ENCODE measurements around the gene SYT7.

SYT7 gene

DNA sequence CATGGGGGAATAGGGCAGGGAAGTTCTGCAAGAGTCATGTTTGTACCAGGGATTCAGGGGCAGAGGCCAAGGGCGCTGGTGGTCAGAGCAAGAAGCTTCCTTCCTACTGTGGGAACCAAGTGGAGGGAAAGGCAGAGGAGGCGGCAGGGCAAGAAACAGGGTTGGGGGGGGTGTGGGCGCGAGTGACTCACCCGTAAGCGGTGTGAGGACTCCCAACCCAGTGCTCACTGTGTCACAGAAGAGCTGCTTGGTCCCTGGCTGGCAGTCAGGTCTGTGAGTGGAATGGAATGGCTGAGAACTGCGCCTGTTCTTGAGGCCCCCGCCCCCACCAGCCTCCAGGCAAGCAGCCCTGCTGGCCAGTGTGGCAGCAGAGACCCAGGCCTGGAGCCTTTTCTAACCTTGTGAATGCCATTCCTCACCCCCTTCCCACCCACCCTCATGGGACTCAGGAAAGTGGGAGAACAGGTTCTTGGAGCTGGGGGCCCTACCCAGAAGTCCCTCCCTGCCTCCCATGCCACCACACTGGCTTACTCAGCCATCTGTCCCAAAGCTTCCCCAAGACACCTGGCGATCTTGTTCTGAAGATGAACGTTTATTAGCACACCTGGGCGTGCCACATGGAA, 67.6 kb downstream of the SYT7 start:
- DNase-seq = no peak

- DNase-seq = no peak
These were observed 68.4 kb downstream of the SYT7 start for GRCh38 chr11:61512435-61512834.

DNA sequence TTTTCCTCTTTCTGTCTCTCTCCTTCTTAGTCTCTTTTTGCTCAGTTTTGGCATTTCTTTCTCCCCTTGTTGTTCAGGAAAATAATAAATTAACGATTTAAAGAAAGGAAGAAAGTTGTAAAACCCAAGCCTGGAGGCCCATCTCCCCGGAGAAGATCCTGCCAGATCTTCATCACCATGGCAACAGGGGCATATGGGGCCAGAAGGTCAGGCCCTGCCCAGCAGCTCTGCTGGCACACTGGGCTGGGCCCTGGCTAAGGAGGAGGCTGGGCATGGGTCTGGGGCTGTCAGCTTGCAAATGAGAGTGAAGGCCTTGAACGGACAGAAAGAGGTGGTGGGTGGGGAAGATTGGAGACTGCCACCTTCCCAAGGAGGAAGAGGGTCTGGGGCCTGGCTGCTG, 69.5 kb downstream of the SYT7 start:
- no peak for DNase-seq

DNA sequence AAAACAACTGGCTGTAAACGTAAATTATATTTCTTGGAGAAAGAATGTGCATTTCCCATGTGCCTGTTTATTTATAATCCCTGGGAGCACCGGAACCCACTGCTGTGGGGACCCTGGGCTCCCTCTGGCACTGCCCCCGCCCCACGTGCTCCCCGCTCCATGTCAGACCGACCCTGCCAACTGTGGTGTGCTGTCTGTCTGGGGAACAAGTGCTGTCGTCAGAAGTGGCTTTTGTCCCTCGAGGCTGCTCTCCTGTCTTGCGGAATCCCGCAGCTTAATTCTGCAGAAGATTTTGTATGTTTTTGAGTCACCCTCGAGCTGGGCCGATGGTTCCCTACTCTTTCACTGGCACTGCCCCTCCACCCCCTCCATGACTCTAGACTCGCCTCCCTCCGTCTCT, 69.9 kb downstream of the SYT7 start:
- DNase-seq = no peak

- DNase-seq = no peak
These were observed 70.5 kb downstream of the SYT7 start for GRCh38 chr11:61510166-61510919.

DNA sequence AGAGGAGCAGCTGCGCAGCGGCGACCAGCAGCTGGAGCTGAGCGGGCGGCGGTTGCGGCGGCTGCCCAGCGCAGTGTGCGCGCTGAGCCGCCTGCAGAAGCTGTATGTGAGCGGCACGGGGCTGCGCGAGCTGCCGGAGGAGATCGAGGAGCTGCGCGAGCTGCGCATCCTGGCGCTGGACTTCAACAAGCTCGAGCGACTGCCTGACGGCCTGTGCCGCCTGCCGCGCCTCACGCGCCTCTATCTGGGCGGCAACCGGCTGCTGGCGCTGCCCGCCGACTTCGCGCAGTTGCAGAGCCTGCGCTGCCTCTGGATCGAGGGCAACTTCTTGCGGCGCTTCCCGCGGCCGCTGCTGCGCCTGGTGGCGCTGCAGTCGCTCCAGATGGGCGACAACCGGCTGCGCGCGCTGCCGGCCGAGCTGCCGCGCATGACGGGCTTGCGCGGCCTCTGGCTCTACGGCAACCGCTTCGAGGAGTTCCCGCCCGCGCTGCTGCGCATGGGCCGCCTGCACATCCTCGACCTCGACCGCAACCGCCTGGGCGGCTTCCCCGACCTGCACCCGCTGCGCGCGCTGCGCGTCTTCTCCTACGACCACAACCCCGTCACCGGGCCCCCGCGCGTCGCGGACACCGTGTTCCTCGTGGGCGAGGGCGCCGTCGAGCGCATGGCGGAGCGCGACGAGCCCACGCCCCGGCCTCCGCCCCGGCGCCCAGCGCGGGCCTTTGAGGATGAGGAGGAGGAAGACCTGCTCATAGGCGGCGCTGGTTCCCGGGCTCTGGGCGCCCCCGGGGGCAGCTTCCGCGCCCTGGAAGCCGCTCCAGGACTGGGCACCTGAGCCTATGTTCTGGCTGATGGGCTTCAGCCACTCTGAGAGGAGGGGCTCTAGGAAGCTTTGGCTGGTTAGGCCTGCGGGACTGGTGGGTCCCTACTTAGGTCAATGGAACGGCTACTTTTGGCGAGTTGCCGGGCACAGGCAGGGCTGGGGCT, 71.5 kb downstream of the SYT7 start:
- DNase-seq = no peak

- DNase-seq = no peak
These were observed 72.7 kb downstream of the SYT7 start, which contains the start of gene LRRC10B for GRCh38 chr11:61507962-61508861. LRRC10B (plus strand) TSS chr11:61508749; CDS start chr11:61508999, 250 bp downstream.

DNA sequence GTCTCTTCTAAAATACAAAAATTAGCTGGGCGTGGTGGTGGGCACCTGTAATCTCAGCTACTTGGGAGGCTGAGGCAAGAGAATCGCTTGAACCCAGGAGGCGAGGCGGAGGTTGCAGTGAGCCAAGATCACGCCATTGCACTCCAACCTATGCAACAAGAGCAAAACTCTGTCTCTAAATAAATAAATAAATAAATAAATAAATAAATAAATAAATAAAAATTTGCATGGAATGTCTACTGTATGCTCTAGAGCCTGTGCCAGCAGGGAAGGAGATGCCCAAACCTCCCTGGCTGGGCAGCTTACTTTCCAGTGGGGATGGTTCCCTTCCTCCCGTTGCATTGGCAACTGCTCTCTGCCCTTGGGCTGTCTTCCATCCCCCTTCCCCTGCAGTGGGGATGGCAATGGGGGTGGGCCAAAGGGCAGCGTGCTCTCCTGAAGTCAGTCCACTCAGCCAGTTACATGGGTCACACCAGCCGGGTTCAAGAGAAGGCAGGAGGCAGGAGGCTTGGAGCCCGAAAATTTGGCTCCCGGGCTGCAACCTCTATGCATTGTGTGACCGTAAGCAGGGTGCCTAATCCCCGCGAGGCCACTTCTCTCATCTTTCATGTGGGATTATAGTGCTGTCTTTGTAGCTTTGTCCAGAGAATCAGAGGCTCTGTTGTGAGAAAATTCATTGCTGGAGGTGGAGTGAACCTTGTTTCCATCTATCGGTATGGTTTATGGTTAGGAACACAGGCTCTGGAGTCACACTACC, 73.7 kb downstream of the SYT7 start:
- DNase-seq = no peak

- DNase-seq = no peak
These were observed 75.2 kb downstream of the SYT7 start for GRCh38 chr11:61505640-61506155.

GRCh38 chr11:61505106-61505505, 75.8 kb downstream of the SYT7 start:
- DNase-seq = no peak

- DNase-seq = no peak
These were observed 77.6 kb downstream of the SYT7 start for GRCh38 chr11:61503135-61503770.

- no peak for DNase-seq
These were observed 78.4 kb downstream of the SYT7 start for GRCh38 chr11:61502522-61502921.

GRCh38 chr11:61499816-61500491, 80.9 kb downstream of the SYT7 start:
- DNase-seq = no peak

DNA sequence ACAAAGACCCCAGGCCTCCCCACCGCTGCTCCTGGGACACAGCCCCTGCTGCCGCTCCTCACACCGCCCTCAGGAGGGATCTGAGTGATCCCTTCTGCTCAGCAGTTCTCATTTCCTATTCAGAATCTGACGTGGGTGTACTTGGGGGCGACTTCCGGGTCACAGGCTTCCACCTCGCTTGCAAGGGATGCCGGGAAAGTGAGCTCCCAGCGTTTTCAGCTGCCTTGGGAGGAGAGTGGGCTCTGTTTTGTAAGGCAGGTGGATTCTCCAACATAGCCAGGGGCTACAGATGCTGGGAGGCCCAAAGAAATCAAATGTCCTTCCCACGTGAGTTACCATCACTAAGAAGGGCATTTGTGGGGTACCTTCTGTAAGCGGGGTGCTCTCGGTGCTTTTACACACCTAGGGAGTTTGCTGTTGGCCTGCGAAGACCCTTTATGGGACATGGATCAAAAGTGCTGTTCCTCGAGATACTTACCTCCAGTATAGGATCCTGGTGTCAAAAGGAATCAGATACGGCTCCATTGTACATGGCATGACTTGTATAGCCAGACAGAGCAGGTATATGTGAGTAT, 82.0 kb downstream of the SYT7 start:
- no peak for DNase-seq

DNA sequence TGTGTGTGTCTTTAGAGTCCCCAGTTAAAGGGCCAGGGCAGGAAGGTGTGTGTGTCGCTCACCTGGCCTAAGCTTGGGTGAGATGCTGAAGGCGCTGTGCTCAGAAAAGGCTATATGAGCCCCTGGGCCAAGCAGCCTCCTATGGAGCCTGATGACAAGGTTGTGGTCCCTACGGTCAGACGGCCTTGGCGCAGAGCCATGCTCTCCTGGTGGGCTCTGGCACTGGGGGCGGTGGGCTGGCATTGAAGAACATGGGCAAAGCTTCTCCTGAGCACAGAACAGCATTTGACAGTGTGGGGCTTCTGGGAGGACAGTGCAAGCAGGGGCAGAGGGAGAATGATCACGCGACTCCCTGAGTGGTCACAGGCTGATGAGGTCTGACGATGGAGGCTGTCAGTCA, 83.0 kb downstream of the SYT7 start:
- no peak for DNase-seq

- DNase-seq = no peak
These were observed 83.4 kb downstream of the SYT7 start for GRCh38 chr11:61497473-61497872.

DNA sequence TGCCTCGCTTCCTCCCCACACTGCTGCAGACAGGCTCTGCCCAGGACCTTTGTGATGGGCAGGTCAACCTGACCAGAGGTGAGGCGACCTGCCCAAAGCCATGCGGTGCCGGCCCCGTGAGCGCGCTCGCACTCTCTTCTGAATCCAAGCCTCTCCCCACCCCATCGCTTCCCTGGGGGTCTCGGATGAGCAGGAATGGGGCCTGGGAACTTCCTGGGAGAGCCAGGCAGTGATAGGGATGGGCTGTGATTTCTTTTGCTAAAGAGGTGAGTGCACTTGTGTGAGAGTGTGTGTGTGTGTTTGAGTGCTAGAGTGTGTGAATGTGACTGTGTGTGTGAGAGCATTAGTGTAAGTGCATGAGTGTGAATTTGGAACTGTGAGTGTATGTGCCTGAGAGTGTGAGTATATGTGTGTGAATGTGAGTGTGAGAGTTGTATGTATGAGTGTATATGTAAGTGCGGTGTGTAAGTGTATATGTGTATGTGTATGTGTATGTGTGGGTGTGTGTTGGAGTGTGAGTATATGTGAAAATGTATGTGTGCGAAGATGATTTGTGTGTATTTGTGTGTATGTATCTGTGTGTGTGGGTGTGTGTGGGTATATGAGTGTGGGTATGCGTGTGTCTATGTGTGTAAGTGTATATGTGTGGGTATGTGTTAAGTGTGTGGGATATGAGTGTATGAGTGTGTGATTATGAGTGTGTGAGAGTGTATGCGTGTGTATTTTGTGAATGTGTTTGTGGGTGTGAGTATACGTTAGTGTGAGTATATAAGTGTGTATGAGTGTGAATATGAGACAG, 84.1 kb downstream of the SYT7 start:
- no peak for DNase-seq

- no peak for DNase-seq
These were observed 84.9 kb downstream of the SYT7 start for GRCh38 chr11:61495801-61496601.
